IMR-90 (cell line): Measurements from ENCODE around the gene SIAH2. TPM values are rescaled to one million over a fixed set of nuclear protein-coding genes. Genes with fewer than 3 reads are reported as not detected.

ENCODE experiments used
- ATAC-seq: fragments of 200-7000 bp; cut with Tn5 transposase; 2 replicates; pipeline ENCODE4 v1.9.1; 2020; ENCODE audit warnings: low read depth, mild to moderate bottlenecking, moderate library complexity
- BruUV-seq: library from RNA; stranded (reverse); fragments of 400-500 nt; replicated peaks from 2 replicates; lab custom pipeline; 2021; lab: Mats Ljungman, UMichigan
- CTCF ChIA-PET: fragments of 300-600 bp; formaldehyde crosslinking; extraction: SDS; loops from one replicate; lab custom pipeline; 2021; ENCODE audit warnings: antibody characterized with exemption; lab: Yijun Ruan, JAX
- POLR2A ChIA-PET: fragments of 300-600 bp; sonication (Branson Sonifier 250); formaldehyde crosslinking; loops from one replicate; lab custom pipeline; 2022; ENCODE audit warnings: antibody characterized with exemption; ENCODE audit not compliant: unreplicated experiment; lab: Charles Lee
- DNase-seq: peaks from one replicate; pipeline ENCODE4 v3.0.0; 2013
- H2AFZ ChIP-seq: replicated peaks from 2 replicates; pipeline ENCODE3; 2013; ENCODE audit warnings: low read length, mild to moderate bottlenecking; ENCODE audit not compliant: poor library complexity
- H2AK5ac ChIP-seq: 2 replicates; pipeline ENCODE4 v1.6.1; 2013; ENCODE audit warnings: low read depth, low read length, inconsistent platforms
- H2AK9ac ChIP-seq: replicated peaks from 2 replicates; pipeline ENCODE3; 2013; ENCODE audit warnings: mild to moderate bottlenecking, low read depth, low read length, moderate library complexity; ENCODE audit not compliant: poor library complexity
- H2BK120ac ChIP-seq: 2 replicates; pipeline ENCODE4 v1.6.1; 2013; ENCODE audit warnings: low read depth, low read length, inconsistent platforms
- H2BK15ac ChIP-seq: 3 replicates; pipeline ENCODE4 v1.6.1; 2013; ENCODE audit warnings: low read depth, low read length, inconsistent platforms
- H2BK20ac ChIP-seq: 2 replicates; pipeline ENCODE4 v1.6.1; 2013; ENCODE audit warnings: low read depth, mild to moderate bottlenecking, inconsistent platforms, low read length, moderate library complexity
- H2BK5ac ChIP-seq: 2 replicates; pipeline ENCODE4 v1.6.1; 2013; ENCODE audit warnings: mild to moderate bottlenecking, low read depth, low read length, inconsistent platforms; ENCODE audit not compliant: poor library complexity, severe bottlenecking
- H3K14ac ChIP-seq: replicated peaks from 2 replicates; pipeline ENCODE4 v1.6.1; 2013; ENCODE audit warnings: low read depth, low read length, inconsistent platforms
- H3K18ac ChIP-seq: 2 replicates; pipeline ENCODE4 v1.6.1; 2013; ENCODE audit warnings: low read depth, low read length, control low read depth
- H3K23ac ChIP-seq: 2 replicates; pipeline ENCODE4 v1.6.1; 2013; ENCODE audit warnings: low read depth, low read length, inconsistent platforms
- H3K27ac ChIP-seq: 2 replicates; pipeline ENCODE4 v1.5.1; 2013; ENCODE audit warnings: mild to moderate bottlenecking, control low read depth, low read length; ENCODE audit not compliant: insufficient read depth
- H3K27me3 ChIP-seq: 2 replicates; pipeline ENCODE4 v1.6.1; 2013; ENCODE audit warnings: low read length; ENCODE audit not compliant: control insufficient read depth, insufficient read depth
- H3K36me3 ChIP-seq: 2 replicates; pipeline ENCODE4 v1.6.1; 2013; ENCODE audit warnings: low read length, mixed read lengths; ENCODE audit not compliant: control insufficient read depth, insufficient read depth
- H3K4ac ChIP-seq: 2 replicates; pipeline ENCODE4 v1.6.1; 2013; ENCODE audit warnings: low read depth, low read length, inconsistent platforms
- H3K4me1 ChIP-seq: 2 replicates; pipeline ENCODE4 v1.6.1; 2013; ENCODE audit warnings: low read length, mixed read lengths; ENCODE audit not compliant: control insufficient read depth, insufficient read depth
- H3K4me2 ChIP-seq: 2 replicates; pipeline ENCODE4 v1.6.1; 2013; ENCODE audit warnings: low read depth, mild to moderate bottlenecking, control low read depth, low read length, moderate library complexity
- H3K4me3 ChIP-seq: 2 replicates; pipeline ENCODE4 v1.5.1; 2013; ENCODE audit warnings: low read depth, mild to moderate bottlenecking, control low read depth, low read length, moderate library complexity; ENCODE audit not compliant: insufficient read depth
- H3K56ac ChIP-seq: 2 replicates; pipeline ENCODE4 v1.6.1; 2013; ENCODE audit warnings: low read length, inconsistent platforms; ENCODE audit not compliant: insufficient read depth; ENCODE audit errors: extremely low read depth
- H3K79me1 ChIP-seq, 2 experiments: 2 replicates each; pipeline ENCODE4 v1.6.1; 2013; ENCODE audit warnings: low read length in 2 of 2, inconsistent platforms in 1 of 2, low read depth in 1 of 2
- H3K9ac ChIP-seq: 2 replicates; pipeline ENCODE4 v1.6.1; 2013; ENCODE audit warnings: low read depth, low read length, control low read depth
- H3K9me1 ChIP-seq: 2 replicates; pipeline ENCODE4 v1.6.1; 2013; ENCODE audit warnings: low read length, inconsistent platforms; ENCODE audit not compliant: insufficient read depth
- H3K9me3 ChIP-seq: 2 replicates; pipeline ENCODE4 v1.6.1; 2013; ENCODE audit warnings: low read length; ENCODE audit not compliant: control insufficient read depth, insufficient read depth
- H4K20me1 ChIP-seq: 2 replicates; pipeline ENCODE4 v1.6.1; 2013; ENCODE audit warnings: low read length, inconsistent platforms; ENCODE audit not compliant: insufficient read depth
- H4K5ac ChIP-seq: 2 replicates; pipeline ENCODE4 v1.6.1; 2013; ENCODE audit warnings: mild to moderate bottlenecking, low read depth, low read length, control low read depth
- H4K8ac ChIP-seq, 2 experiments: 2 replicates each; pipeline ENCODE4 v1.6.1; 2013; ENCODE audit warnings: low read depth in 2 of 2, low read length in 2 of 2, control low read depth in 1 of 2, inconsistent platforms in 1 of 2
- H4K91ac ChIP-seq: 2 replicates; pipeline ENCODE4 v1.6.1; 2013; ENCODE audit warnings: low read depth, low read length, inconsistent platforms; ENCODE audit not compliant: insufficient read depth
- BHLHE40 ChIP-seq: fragments of 150-350 bp; IDR thresholded peaks from 2 replicates; pipeline ENCODE4 v1.6.1; 2016; ENCODE audit warnings: mild to moderate bottlenecking, low read depth, low read length
- CHD1 ChIP-seq: IDR thresholded peaks from 2 replicates; pipeline ENCODE4 v1.6.1; 2012; ENCODE audit warnings: low read depth, low read length, improper control_type of control experiment
- FOS ChIP-seq: fragments of 150-350 bp; IDR thresholded peaks from 2 replicates; pipeline ENCODE4 v1.6.1; 2016; ENCODE audit warnings: low read depth, low read length
- MAFK ChIP-seq: IDR thresholded peaks from 2 replicates; pipeline ENCODE4 v1.6.1; 2012; ENCODE audit warnings: low read depth, low read length, improper control_type of control experiment
- NFE2L2 ChIP-seq: fragments of 150-350 bp; IDR thresholded peaks from 2 replicates; pipeline ENCODE4 v1.6.1; 2016; ENCODE audit warnings: low read depth, mild to moderate bottlenecking, low read length
- RCOR1 ChIP-seq: IDR thresholded peaks from 2 replicates; pipeline ENCODE4 v1.6.1; 2012; ENCODE audit warnings: mild to moderate bottlenecking, low read length, improper control_type of control experiment; ENCODE audit not compliant: insufficient replicate concordance
- RFX5 ChIP-seq: IDR thresholded peaks from 2 replicates; pipeline ENCODE4 v1.8.0; 2012; ENCODE audit warnings: low read depth, mild to moderate bottlenecking, low read length, moderate library complexity
- USF2 ChIP-seq: fragments of 150-350 bp; IDR thresholded peaks from 2 replicates; pipeline ENCODE4 v1.6.1; 2017; ENCODE audit warnings: mild to moderate bottlenecking, antibody characterized with exemption, low read length, low read depth
- WGBS, 2 experiments: methylation state at CpG; one replicate each; pipeline versions ENCODE4 v1.1.5 to v1.1.7; 2013; ENCODE audit warnings: missing lambda C conversion rate in 2 of 2; ENCODE audit not compliant: insufficient read length in 1 of 2; ENCODE audit errors: extremely low coverage in 2 of 2; 5-methylcytosine and 5-hydroxymethylcytosine counted together
- dilution Hi-C: fragments of 300-500 bp; cut with HindIII; formaldehyde crosslinking; loops from one replicate; pipeline ENCODE4 v1.14.3; 2018; ENCODE audit warnings: low sequenced_read_pairs; ENCODE audit not compliant: unreplicated experiment
- in situ Hi-C: fragments of 300-500 bp; cut with MboI; formaldehyde crosslinking; loops from 3 replicates; pipeline ENCODE4 v1.14.3; 2019; ENCODE audit warnings: low sequenced_read_pairs, inconsistent platforms, mixed read lengths
- intact Hi-C: fragments of 100-400 bp; cut with micrococcal nuclease; formaldehyde crosslinking; loops from 2 replicates; pipeline ENCODE4 v1.10.0; 2022
- polyA plus RNA-seq, 3 experiments: library from polyadenylated mRNA; depleted of rRNA; stranded (reverse); fragments of >200 nt; gene quantifications; 2 replicates each; pipeline ENCODE4 v1.2.3, GENCODE V29; 2012; ENCODE audit warnings: low replicate concordance in 1 of 3
- total RNA-seq: library from RNA; depleted of rRNA; stranded (reverse); fragments of >200 nt; gene quantifications from 2 replicates; pipeline ENCODE4 v1.2.3, GENCODE V29; 2012

The SIAH2 gene
- total and polyA plus RNA-seq, 2 of the 4 experiments (the other 2 are of a cell fraction): 24.7 to 61.8 TPM

- Histone ChIP-seq H3K36me3 (no peaks in the 10 kb centered on the region), H2AFZ (no peak overlapping the region), H3K27me3 (peaks cover 4% of the 10 kb centered on the region), H3K9me3 (no peaks in the 10 kb centered on the region), H4K8ac (no peak overlapping the region), H2AK5ac (no peak overlapping the region), H4K5ac (no peak overlapping the region), H3K4me3 (no peak overlapping the region), H2BK20ac (no peak overlapping the region), H3K14ac (no peak overlapping the region), H2BK5ac (no peak overlapping the region), H3K9me1 (no peaks in the 10 kb centered on the region), H2BK120ac (no peak overlapping the region), H3K27ac (no peak overlapping the region), H2AK9ac (no peak overlapping the region), H3K9ac (no peak overlapping the region), H3K18ac (no peak overlapping the region), H3K4ac (no peak overlapping the region), H4K20me1 (no peaks in the 10 kb centered on the region), H3K79me1 (no peaks in the 10 kb centered on the region), H3K23ac (no peak overlapping the region), H3K4me2 (no peak overlapping the region), H3K56ac (no peak overlapping the region), H4K91ac (no peak overlapping the region), H3K4me1 (no peaks in the 10 kb centered on the region), H2BK15ac (no peak overlapping the region)
- TF ChIP-seq USF2 (no peak), MAFK (peak; percentile 36; the same call in 1 of the 2 replicates), BHLHE40 (no peak), RFX5 (no peak), RCOR1 (no peak), NFE2L2 (no peak), CHD1 (no peak), FOS (no peak)
- in situ Hi-C loops: loop anchor here (10.0 kb wide), 1 partner anchor 417 kb away; no protein-coding TSS in a partner anchor
- intact Hi-C loops: no loop called here
- 100% methylated on average over 2 of the region's 19 CpGs; no CpG with 5 or more reads in 1 of the 2 experiments for WGBS, 2 experiments
- dilution Hi-C loops: no loop called here
- no peak for DNase-seq
- no TSS peak for BruUV-seq
- ATAC-seq: no peak
- CTCF ChIA-PET: interaction anchor here (1.0 kb wide), 1 partner anchor 34 kb away, joined by 5 read pairs; no protein-coding TSS in a partner anchor
- POLR2A ChIA-PET: no interaction called here
These were observed 35.1 kb downstream of the SIAH2 start for GRCh38 chr3:150727653-150728502.
